GM13977 (cell line): Measurements from ENCODE around the gene PHF12.
"Not testable (repeated sequence)": the region's sequence is repeated elsewhere in the genome, so short reads cannot be mapped to it uniquely, and the experiment has no call there.

Experiments
- DNase-seq: peaks from one replicate; pipeline ENCODE4 v3.0.0; 2012; ENCODE audit warnings: low spot score
- in situ Hi-C: fragments of 300-500 bp; cut with MboI; formaldehyde crosslinking; loops from one replicate; pipeline ENCODE4 v1.12.0; 2022; ENCODE audit warnings: low sequenced_read_pairs, low pct_unique_long_range_greater_than_20kb, mixed read lengths, inconsistent platforms; ENCODE audit not compliant: unreplicated experiment
- TF ChIP-seq, protein P1 (sequence below): IDR thresholded peaks from 2 replicates; pipeline ENCODE4 v1.5.1; 2012; ENCODE audit warnings: mild to moderate bottlenecking, control low read depth; ENCODE audit not compliant: insufficient read depth; ENCODE audit errors: extremely low read depth, missing control alignments

The PHF12 gene

GRCh38 chr17:28882154-28882895 is 69.0 kb downstream of the PHF12 start:
- DNase-seq = no peak
- TF ChIP-seq, protein P1, sequence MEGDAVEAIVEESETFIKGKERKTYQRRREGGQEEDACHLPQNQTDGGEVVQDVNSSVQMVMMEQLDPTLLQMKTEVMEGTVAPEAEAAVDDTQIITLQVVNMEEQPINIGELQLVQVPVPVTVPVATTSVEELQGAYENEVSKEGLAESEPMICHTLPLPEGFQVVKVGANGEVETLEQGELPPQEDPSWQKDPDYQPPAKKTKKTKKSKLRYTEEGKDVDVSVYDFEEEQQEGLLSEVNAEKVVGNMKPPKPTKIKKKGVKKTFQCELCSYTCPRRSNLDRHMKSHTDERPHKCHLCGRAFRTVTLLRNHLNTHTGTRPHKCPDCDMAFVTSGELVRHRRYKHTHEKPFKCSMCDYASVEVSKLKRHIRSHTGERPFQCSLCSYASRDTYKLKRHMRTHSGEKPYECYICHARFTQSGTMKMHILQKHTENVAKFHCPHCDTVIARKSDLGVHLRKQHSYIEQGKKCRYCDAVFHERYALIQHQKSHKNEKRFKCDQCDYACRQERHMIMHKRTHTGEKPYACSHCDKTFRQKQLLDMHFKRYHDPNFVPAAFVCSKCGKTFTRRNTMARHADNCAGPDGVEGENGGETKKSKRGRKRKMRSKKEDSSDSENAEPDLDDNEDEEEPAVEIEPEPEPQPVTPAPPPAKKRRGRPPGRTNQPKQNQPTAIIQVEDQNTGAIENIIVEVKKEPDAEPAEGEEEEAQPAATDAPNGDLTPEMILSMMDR = no peak
- in situ Hi-C loops = no loop called here

GRCh38 chr17:28881533-28882056 is 69.7 kb downstream of the PHF12 start:
- TF ChIP-seq, protein P1 = no peak
- DNase-seq = no peak
- in situ Hi-C loops = no loop called here

DNA sequence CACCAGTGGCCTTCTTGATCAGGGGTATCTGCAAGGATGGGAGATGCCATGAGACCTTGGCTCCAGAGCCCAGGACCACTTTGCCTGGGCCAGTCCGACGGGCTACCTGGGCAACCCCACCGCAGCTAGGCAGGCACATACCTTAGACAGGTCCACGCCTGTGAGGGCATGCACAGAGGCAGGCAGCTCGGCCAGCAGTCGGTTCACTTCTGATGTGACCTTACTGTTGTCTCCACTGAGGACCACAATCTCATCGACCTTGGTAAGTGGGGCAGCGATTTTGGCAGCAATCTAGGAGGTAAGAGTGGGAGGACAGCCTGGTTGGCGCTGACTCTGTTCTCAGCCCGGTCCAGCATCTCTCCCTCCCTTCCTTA is 70.8 kb downstream of the PHF12 start:
- no peak for DNase-seq
- in situ Hi-C loops = no loop called here
- TF ChIP-seq, protein P1 = no peak

- DNase-seq = no peak
- TF ChIP-seq, protein P1 = no peak
- in situ Hi-C loops = no loop called here
These were observed 71.3 kb downstream of the PHF12 start for GRCh38 chr17:28879886-28880571.

DNA sequence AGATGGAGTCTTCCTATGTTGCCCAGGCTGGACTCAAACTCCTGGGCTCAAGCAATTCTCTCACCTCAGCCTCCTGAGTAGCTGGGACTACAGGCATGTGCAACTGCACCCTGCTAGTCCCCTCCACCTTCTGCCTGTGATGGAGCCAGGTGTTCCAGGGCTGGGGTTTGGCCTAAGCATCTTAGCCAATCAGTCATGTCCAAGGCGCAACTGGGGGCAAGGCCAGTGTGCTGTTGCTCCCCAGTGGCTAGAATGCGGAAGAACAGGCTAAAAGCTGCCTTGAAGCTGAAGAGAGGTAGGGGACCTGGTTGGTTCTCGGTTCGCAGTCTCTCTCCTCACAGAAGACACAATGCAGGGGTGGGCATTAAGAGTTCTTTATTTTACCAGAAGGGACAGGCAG is 72.3 kb downstream of the PHF12 start:
- peak; percentile 63 for DNase-seq
- TF ChIP-seq, protein P1 = peak; percentile 65
- in situ Hi-C loops = no loop called here

- in situ Hi-C loops = no loop called here
- TF ChIP-seq, protein P1 = no peak
- no peak for DNase-seq
These were observed 73.0 kb downstream of the PHF12 start for GRCh38 chr17:28878158-28878910.

GRCh38 chr17:28877150-28877711 is 74.1 kb downstream of the PHF12 start:
- in situ Hi-C loops, DNase-seq: not testable (repeated sequence)
